Measurements from ENCODE around the gene AK5.

AK5 gene

GRCh38 chr1:77545970-77546369 lies 264.2 kb downstream of the AK5 start:
- no peak for TF ChIP-seq CTCF (IDR thresholded peaks at IDR 0.05; ENCODE audit: low read length, missing control alignments)
- H3K4me3 ChIP-seq (replicated peaks; ENCODE audit: low read depth, low read length) = no peak overlapping the region
- DNase-seq (ENCODE audit: low read depth) = peak; percentile 40

- no peak for TF ChIP-seq CTCF (IDR thresholded peaks at IDR 0.05; ENCODE audit: low read length, missing control alignments)
- DNase-seq (ENCODE audit: low read depth) = no peak
- H3K4me3 ChIP-seq (replicated peaks; ENCODE audit: low read depth, low read length) = no peak overlapping the region
These were observed 265.1 kb downstream of the AK5 start for GRCh38 chr1:77546890-77547289.

GRCh38 chr1:77548285-77548684 lies 266.5 kb downstream of the AK5 start:
- no peak for TF ChIP-seq CTCF (IDR thresholded peaks at IDR 0.05; ENCODE audit: low read length, missing control alignments)
- H3K4me3 ChIP-seq (replicated peaks; ENCODE audit: low read depth, low read length) = no peak overlapping the region
- no peak for DNase-seq (ENCODE audit: low read depth)

- no peak for TF ChIP-seq CTCF (IDR thresholded peaks at IDR 0.05; ENCODE audit: low read length, missing control alignments)
- no peak for DNase-seq (ENCODE audit: low read depth)
- no peak overlapping the region for H3K4me3 ChIP-seq (replicated peaks; ENCODE audit: low read depth, low read length)
These were observed 268.3 kb downstream of the AK5 start for GRCh38 chr1:77550135-77550534.

- DNase-seq (ENCODE audit: low read depth) = no peak
- TF ChIP-seq CTCF (IDR thresholded peaks at IDR 0.05; ENCODE audit: low read length, missing control alignments) = no peak
- H3K4me3 ChIP-seq (replicated peaks; ENCODE audit: low read depth, low read length) = no peak overlapping the region
These were observed 270.8 kb downstream of the AK5 start for GRCh38 chr1:77552626-77553025.

- TF ChIP-seq CTCF (IDR thresholded peaks at IDR 0.05; ENCODE audit: low read length, missing control alignments) = no peak
- DNase-seq (ENCODE audit: low read depth) = no peak
- no peak overlapping the region for H3K4me3 ChIP-seq (replicated peaks; ENCODE audit: low read depth, low read length)
These were observed 271.9 kb downstream of the AK5 start for GRCh38 chr1:77553568-77554291.

- no peak for DNase-seq (ENCODE audit: low read depth)
- no peak for TF ChIP-seq CTCF (IDR thresholded peaks at IDR 0.05; ENCODE audit: low read length, missing control alignments)
These were observed 274.2 kb downstream of the AK5 start for GRCh38 chr1:77556045-77556444.

More at GRCh38 chr1:77556045-77556444, 274.2 kb downstream of the AK5 start:
- H3K4me3 ChIP-seq (replicated peaks; ENCODE audit: low read depth, low read length) = no peak overlapping the region
